ENCODE measurements around the gene TFAP2E. TPM values are rescaled to one million over a fixed set of nuclear protein-coding genes. Genes with fewer than 3 reads are reported as not detected.
"Not testable (repeated sequence)": the region's sequence is repeated elsewhere in the genome, so short reads cannot be mapped to it uniquely, and the experiment has no call there.

The TFAP2E gene
- total RNA-seq, 2 donors from 2014 or later = 3.3 to 5.1 TPM

DNA sequence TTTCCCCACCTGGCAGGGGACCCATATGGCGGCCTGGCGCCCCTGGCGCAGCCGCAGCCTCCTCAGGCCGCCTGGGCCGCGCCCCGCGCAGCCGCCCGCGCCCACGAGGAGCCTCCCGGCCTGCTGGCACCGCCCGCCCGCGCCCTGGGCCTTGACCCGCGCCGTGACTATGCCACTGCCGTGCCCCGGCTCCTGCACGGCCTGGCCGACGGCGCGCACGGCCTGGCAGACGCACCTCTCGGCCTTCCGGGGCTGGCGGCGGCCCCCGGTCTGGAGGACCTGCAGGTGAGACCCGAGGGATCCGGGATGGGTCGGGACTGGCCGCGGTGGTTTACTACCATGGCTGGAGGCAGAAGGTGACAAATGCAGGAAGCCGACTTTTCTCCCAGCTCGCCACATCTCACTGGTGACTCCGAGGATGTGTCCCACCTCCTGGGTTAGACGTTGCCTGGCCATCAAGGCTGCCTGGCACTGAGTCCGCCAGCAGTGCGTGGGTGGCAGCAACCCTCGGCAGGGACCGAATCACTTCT is 1.1 kb downstream of the TFAP2E start:
- no peak overlapping the region for H3K27ac Mint-ChIP-seq
- H3K9me3 Mint-ChIP-seq = no peaks in the 10 kb centered on the region
- peaks cover 31 to 32% of the 10 kb centered on the region in 2 donors for H3K4me1 Mint-ChIP-seq (ENCODE audit: low read depth in 2 of 2)
- H3K36me3 Mint-ChIP-seq = no peaks in the 10 kb centered on the region
- H3K27me3 Mint-ChIP-seq = no peaks in the 10 kb centered on the region
- no peak for ATAC-seq
- no peak for DNase-seq (ENCODE audit: low spot score)
- H3K4me3 Mint-ChIP-seq = no peak overlapping the region

DNA sequence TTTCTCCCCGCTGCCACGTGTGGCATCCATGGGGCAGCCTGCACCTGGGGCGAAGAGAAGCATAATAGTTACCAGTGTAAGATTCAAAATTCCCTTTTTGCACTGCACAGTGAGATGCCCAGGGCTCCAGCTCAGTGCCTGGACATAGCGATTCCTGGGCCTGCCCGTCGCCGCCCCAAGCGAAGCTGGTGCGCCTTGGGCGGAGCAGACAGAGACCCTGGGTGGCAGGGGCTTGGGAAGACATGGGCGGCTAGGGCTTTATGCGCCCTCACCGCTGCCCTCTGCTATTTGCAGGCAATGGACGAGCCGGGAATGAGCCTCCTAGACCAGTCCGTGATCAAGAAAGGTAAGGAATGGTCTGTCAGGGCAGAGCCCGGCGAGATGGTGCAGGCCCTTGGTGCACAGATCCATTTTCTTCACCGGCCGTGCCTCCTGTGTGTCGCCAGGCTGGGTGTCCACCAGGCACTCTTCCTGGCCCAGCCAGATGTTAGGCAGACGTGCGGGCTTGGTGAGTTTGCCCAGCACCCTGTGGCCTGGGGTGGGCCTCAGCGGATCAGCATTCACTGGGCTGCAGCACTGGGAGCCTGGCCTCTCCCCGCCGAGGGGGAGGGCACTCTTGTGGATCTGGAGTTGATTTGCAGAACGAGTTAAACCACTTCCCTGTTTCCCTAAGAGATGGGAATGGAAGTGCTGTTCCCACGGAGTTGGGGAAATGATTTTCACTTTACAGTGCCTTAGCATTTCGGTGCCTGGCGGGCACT is 1.7 kb downstream of the TFAP2E start:
- DNase-seq (ENCODE audit: low spot score) (no peak), ATAC-seq (no peak)
- Mint-ChIP-seq H3K36me3 (no peaks in the 10 kb centered on the region), H3K4me1 (ENCODE audit: low read depth in 2 of 2) (peaks cover 26 to 31% of the 10 kb centered on the region in 2 donors), H3K9me3 (no peaks in the 10 kb centered on the region), H3K4me3 (peak overlapping the region; percentile 95), H3K27ac (peak overlapping the region; percentile 15 to 86), H3K27me3 (no peaks in the 10 kb centered on the region)

DNA sequence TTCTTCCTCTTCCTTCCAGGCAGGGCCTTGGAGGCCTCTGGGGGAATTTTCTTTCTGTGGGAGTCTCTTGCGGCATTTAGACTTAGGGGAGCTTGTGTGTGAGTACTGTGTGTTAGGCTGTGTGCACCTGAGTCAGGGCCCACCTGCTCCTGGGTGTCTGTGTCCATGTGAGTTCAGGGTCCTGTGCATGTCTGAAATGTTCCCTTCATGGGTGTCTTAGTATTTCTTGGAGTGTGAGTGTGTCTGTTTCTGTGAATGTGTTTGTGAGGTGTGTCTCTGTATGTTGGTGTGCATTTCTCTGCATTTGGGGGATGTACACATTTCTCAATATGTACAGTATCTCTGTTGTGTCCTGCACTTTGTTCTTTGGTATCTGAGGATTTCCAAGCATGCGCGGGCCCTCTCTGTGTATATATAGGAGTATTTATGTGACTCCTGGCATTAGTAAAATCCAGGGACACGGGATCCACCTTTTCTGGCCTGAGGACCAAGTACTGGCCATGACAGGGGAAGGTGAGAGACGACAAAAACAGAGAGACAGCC is 2.4 kb downstream of the TFAP2E start:
- no peak for ATAC-seq
- Mint-ChIP-seq H3K4me1 (ENCODE audit: low read depth in 2 of 2) (peaks cover 25 to 31% of the 10 kb centered on the region in 2 donors), H3K27me3 (no peaks in the 10 kb centered on the region), H3K9me3 (no peaks in the 10 kb centered on the region), H3K4me3 (peak overlapping the region; percentile 95), H3K36me3 (no peaks in the 10 kb centered on the region), H3K27ac (peak overlapping the region; percentile 15 to 86)
- DNase-seq (ENCODE audit: low spot score) = no peak

DNA sequence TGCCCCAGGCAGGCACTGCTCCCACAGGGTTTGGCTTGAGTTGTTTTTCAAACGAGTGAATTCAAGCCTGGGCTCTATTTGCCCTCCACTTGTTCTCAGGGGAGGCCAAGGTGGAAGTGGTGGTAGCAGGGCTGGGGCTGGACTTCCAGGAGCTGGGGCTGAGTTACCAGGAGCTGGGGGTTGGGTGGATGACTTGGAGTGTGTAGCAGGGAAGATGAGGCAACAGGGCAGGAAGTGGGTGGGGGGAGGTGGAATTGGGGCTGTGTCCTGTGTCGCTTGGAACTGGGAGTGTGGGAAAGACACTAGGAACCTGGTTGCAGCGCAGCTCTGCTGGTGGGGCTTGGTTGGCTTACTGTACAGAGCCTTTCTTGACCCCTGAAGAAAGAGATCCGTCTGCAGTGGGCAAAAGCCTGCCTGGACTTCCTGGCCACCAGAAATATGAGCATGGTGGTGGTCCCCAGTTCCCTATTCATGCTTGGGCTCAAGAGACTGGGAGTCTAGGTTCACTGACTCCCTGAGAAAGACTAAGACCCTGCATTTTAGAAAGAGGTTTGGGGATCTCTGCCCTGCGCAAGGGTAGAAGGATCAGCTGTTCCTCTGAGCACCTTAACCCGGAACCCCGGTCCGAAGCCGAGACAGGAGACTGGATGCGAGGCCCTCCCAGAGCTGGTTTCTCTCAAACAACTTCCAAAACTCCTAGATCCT is 3.1 kb downstream of the TFAP2E start:
- no peaks in the 10 kb centered on the region for H3K36me3 Mint-ChIP-seq
- H3K9me3 Mint-ChIP-seq = no peaks in the 10 kb centered on the region
- H3K27ac Mint-ChIP-seq = peak overlapping the region; percentile 15 to 86
- peak overlapping the region; percentile 95 for H3K4me3 Mint-ChIP-seq
- ATAC-seq (peak in 1 of 2 donors; percentile 4), DNase-seq (ENCODE audit: low spot score) (no peak)
- H3K4me1 Mint-ChIP-seq (ENCODE audit: low read depth in 2 of 2) = peaks cover 25 to 31% of the 10 kb centered on the region in 2 donors
- no peaks in the 10 kb centered on the region for H3K27me3 Mint-ChIP-seq

DNA sequence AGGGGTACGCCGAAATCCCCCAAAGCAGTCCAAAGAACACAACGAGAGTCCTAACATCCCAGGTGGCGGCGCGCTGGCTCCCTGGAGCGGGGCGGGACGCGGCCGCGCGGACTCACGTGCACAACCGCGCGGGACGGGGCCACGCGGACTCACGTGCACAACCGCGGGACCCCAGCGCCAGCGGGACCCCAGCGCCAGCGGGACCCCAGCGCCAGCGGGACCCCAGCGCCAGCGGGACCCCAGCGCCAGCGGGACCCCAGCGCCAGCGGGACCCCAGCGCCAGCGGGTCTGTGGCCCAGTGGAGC is 3.6 kb downstream of the TFAP2E start:
- H3K9me3 Mint-ChIP-seq; DNase-seq (ENCODE audit: low spot score); ATAC-seq; H3K27me3 Mint-ChIP-seq; H3K36me3 Mint-ChIP-seq: not testable (repeated sequence)
- peak overlapping the region; percentile 15 to 86 for H3K27ac Mint-ChIP-seq
- peaks cover 25 to 31% of the 10 kb centered on the region in 2 donors for H3K4me1 Mint-ChIP-seq (ENCODE audit: low read depth in 2 of 2)
- peak overlapping the region; percentile 95 for H3K4me3 Mint-ChIP-seq

DNA sequence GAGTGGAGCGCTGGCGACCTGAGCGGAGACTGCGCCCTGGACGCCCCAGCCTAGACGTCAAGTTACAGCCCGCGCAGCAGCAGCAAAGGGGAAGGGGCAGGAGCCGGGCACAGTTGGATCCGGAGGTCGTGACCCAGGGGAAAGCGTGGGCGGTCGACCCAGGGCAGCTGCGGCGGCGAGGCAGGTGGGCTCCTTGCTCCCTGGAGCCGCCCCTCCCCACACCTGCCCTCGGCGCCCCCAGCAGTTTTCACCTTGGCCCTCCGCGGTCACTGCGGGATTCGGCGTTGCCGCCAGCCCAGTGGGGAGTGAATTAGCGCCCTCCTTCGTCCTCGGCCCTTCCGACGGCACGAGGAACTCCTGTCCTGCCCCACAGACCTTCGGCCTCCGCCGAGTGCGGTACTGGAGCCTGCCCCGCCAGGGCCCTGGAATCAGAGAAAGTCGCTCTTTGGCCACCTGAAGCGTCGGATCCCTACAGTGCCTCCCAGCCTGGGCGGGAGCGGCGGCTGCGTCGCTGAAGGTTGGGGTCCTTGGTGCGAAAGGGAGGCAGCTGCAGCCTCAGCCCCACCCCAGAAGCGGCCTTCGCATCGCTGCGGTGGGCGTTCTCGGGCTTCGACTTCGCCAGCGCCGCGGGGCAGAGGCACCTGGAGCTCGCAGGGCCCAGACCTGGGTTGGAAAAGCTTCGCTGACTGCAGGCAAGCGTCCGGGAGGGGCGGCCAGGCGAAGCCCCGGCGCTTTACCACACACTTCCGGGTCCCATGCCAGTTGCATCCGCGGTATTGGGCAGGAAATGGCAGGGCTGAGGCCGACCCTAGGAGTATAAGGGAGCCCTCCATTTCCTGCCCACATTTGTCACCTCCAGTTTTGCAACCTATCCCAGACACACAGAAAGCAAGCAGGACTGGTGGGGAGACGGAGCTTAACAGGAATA is 4.2 kb downstream of the TFAP2E start:
- Mint-ChIP-seq H3K9me3 (no peaks in the 10 kb centered on the region), H3K4me3 (peak overlapping the region; percentile 95), H3K4me1 (ENCODE audit: low read depth in 2 of 2) (peaks cover 25 to 30% of the 10 kb centered on the region in 2 donors), H3K36me3 (no peaks in the 10 kb centered on the region), H3K27me3 (no peaks in the 10 kb centered on the region), H3K27ac (peak overlapping the region; percentile 86 to 91)
- peak; percentile 85 for DNase-seq (ENCODE audit: low spot score)
- ATAC-seq = peak; percentile 93 to 95

DNA sequence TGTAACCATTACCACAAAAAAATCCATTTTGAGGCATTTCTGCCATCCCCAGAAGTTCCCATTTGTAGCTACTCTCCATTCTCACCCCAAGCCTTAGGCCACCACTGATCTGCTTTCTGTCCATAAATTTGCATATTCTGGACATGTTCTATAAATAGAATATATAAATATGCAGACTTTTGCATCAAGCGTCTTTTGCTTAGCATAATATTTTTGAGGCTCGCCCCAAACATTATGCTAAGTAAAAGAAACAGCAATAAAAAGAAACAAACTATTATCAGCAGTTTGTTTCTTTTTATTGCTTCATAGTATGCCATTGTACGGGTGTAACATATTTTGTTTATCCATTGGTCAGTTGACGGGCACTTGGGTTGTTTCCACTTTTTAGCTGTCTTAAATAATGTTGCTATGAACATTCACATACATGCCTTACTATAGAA is 7.9 kb downstream of the TFAP2E start:
- Mint-ChIP-seq H3K27me3 (no peaks in the 10 kb centered on the region), H3K36me3 (no peaks in the 10 kb centered on the region), H3K9me3 (no peaks in the 10 kb centered on the region), H3K4me3 (no peak overlapping the region), H3K4me1 (ENCODE audit: low read depth in 2 of 2) (peaks cover 18 to 20% of the 10 kb centered on the region in 2 donors), H3K27ac (no peak overlapping the region)
- no peak for ATAC-seq
- DNase-seq (ENCODE audit: low spot score) = no peak

DNA sequence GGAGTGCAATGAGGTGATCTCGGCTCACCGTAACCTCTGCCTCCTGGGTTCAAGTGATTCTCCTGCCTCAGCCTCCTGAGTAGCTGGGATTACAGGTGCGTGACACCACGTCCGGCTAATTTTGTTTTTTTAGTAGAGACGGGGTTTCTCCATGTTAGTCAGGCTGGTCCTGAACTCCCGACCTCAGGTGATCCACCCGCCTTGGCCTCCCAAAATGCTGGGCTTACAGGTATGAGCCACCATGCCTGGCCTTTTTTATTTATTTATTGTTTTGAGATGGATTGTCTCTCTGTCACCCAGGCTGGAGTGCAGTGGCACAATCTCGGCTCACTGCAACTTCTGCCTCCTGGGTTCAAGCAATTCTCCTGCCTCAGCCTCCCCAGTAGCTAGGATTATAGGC is 8.5 kb downstream of the TFAP2E start:
- DNase-seq (ENCODE audit: low spot score); H3K36me3 Mint-ChIP-seq; H3K27ac Mint-ChIP-seq; H3K4me3 Mint-ChIP-seq; H3K27me3 Mint-ChIP-seq; H3K9me3 Mint-ChIP-seq; ATAC-seq: not testable (repeated sequence)
- H3K4me1 Mint-ChIP-seq (ENCODE audit: low read depth in 2 of 2) = peaks cover 12 to 18% of the 10 kb centered on the region in 2 donors

DNA sequence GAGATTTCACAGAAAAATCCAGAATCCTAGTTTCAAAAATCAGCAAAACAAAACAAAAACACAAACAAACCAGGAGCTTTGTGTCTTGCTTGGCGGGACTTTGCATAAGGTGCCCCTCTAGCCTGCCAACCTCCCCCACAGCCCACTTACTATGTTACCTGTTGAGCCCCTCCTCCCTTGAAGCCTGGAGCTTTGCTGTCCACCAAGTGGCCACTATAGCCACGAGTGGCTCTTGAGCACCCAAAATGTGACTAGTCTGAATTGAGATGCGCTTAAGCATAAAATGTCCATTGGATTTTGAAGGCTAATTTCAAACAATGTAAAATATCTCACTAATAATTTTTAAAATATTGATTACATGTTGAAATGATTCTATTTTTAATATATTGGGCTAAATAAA is 12.2 kb downstream of the TFAP2E start:
- ATAC-seq (no peak), DNase-seq (ENCODE audit: low spot score) (no peak)
- Mint-ChIP-seq H3K4me1 (ENCODE audit: low read depth in 2 of 2) (peaks cover 7 to 17% of the 10 kb centered on the region in 2 donors), H3K4me3 (no peak overlapping the region), H3K27me3 (no peaks in the 10 kb centered on the region), H3K9me3 (no peaks in the 10 kb centered on the region), H3K27ac (no peak overlapping the region), H3K36me3 (no peaks in the 10 kb centered on the region)

DNA sequence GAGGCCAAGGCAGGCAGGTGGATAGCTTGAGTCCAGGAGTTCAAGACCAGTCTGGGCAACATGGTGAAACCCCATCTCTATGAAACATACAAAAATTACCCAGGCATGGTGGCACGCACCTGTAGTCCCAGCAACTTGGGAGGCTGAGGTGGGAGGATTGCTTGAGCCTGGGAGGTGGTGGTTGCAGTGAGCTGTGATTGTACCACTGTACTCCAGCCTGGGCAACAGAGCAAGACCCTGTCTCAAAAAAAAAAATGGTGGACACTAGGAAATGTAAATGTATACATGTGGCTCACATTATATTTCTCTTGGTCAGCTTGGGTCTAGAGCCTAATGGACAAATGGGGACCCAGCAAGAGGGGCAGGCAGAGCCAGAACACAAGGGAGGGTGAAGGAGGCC is 12.7 kb downstream of the TFAP2E start:
- H3K9me3 Mint-ChIP-seq; DNase-seq (ENCODE audit: low spot score); H3K27ac Mint-ChIP-seq; H3K27me3 Mint-ChIP-seq; ATAC-seq; H3K36me3 Mint-ChIP-seq; H3K4me3 Mint-ChIP-seq: not testable (repeated sequence)
- peaks cover 7 to 17% of the 10 kb centered on the region in 2 donors for H3K4me1 Mint-ChIP-seq (ENCODE audit: low read depth in 2 of 2)

DNA sequence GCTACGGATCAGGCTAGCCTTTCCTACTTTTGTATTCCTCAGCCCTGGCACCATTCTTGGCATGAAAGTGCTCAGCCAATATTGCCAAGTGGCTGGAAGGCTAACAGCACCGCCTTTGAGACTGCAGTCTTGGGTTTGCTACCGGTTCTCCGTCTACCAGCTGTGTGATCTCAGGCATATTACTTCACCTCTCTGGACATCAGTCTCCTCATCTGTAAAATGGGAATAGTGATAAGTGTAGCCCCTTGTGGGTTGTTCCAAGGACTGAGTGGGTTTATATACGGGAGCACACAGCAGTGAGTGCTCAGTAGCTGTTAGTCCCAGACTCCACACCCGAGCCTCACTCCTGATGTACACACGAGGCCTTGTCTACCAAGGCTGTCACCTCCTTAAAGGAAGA is 13.7 kb downstream of the TFAP2E start:
- peaks cover 7 to 17% of the 10 kb centered on the region in 2 donors for H3K4me1 Mint-ChIP-seq (ENCODE audit: low read depth in 2 of 2)
- no peaks in the 10 kb centered on the region for H3K27me3 Mint-ChIP-seq

DNA sequence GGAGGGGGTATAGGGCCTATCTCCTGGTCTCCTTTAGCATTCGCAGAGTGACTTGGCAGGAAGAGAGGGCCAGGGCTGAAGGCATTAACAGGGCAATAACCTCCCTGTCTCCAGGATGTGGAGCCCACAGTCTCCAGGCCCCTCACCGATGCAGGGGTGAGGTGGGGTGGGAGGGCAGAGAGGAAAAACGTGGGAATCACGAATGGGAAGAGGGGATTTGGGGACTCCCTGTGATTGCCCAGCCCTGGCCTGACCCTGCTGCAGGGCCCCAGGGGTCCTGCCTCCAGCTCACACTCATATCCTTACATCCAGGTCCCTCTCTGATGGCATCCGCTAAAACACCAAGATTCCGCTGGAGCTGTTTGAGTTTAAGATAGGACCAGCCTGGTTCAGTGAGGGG is 14.6 kb downstream of the TFAP2E start:
- no peak for DNase-seq (ENCODE audit: low spot score)
- Mint-ChIP-seq H3K27me3 (no peaks in the 10 kb centered on the region), H3K36me3 (no peaks in the 10 kb centered on the region), H3K27ac (no peak overlapping the region), H3K9me3 (no peaks in the 10 kb centered on the region), H3K4me3 (no peak overlapping the region), H3K4me1 (ENCODE audit: low read depth in 2 of 2) (peaks cover 9 to 19% of the 10 kb centered on the region in 2 donors)
- ATAC-seq = no peak

More for the DNA sequence above, 13.7 kb downstream of the TFAP2E start:
- Mint-ChIP-seq H3K36me3 (no peaks in the 10 kb centered on the region), H3K27ac (no peak overlapping the region), H3K4me3 (no peak overlapping the region), H3K9me3 (no peaks in the 10 kb centered on the region)
- ATAC-seq (no peak), DNase-seq (ENCODE audit: low spot score) (no peak)

DNA sequence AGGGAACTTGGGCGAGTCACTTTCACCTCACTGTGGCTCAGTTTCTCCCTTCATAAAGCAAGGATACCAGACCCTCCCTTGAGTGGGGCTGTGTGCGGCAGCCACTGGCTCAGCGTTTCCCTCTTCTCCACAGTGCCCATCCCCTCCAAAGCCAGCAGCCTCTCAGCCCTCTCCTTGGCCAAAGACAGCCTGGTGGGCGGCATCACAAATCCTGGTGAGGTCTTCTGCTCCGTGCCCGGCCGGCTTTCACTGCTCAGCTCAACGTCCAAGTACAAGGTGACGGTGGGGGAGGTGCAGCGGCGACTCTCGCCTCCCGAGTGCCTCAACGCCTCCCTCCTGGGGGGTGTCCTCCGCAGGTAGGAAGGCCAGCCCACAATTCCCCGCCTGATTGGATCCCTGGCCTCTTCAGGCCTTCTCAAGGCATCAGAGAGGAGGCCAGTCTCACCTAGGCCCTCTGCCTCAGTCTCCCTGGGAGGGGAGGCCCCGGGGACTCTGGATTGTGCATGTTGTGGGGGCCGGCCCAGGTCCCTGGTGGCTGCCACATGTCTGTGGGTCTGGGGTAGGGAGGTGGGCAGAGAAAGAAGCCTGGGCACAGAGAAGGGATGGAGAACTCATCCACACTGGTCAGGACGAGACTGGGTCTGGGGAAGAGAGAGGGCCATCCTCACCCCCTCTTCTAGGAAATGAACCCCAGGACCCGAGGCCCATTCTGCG is 15.2 kb downstream of the TFAP2E start:
- Mint-ChIP-seq H3K27me3 (no peaks in the 10 kb centered on the region), H3K4me1 (ENCODE audit: low read depth in 2 of 2) (peaks cover 13 to 22% of the 10 kb centered on the region in 2 donors), H3K36me3 (no peaks in the 10 kb centered on the region), H3K27ac (no peak overlapping the region), H3K4me3 (no peak overlapping the region), H3K9me3 (no peaks in the 10 kb centered on the region)
- DNase-seq (ENCODE audit: low spot score) (no peak), ATAC-seq (peak in 1 of 2 donors; percentile 15)
